ENCODE measurements around the gene MRPL43. TPM values are rescaled to one million over a fixed set of nuclear protein-coding genes. Genes with fewer than 3 reads are reported as not detected.

MRPL43 gene
- total and polyA plus RNA-seq, 4 experiments from 2014 or later: 65.8 to 114 (median 91.0) TPM

- H3K4me3 Mint-ChIP-seq: peak overlapping the region in 2 of 8 donors; percentile 6 to 22
- Histone ChIP-seq H3K36me3 (ENCODE audit: insufficient read depth, low read length) (no peaks in the 10 kb centered on the region), H3K4me1 (ENCODE audit: insufficient read depth, low read length) (peaks cover 19% of the 10 kb centered on the region), H3K9me3 (ENCODE audit: control insufficient read depth in 1 of 2, low read length in 2 of 2) (no peaks in the 10 kb centered on the region), H3K4me3 (ENCODE audit: low read length in 2 of 2) (no peak overlapping the region), H3K27me3 (ENCODE audit: insufficient read depth, low read length) (peaks cover 11% of the 10 kb centered on the region), H3K27ac (ENCODE audit: low read depth, low read length) (no peak overlapping the region)
- intact Hi-C loops (cut with micrococcal nuclease): loop anchor here (1.0 to 5.0 kb wide), 6 partner anchors 16 to 452 kb away; partner anchors contain the start of genes KAZALD1, SEMA4G and SLF2
- H3K9me3 Mint-ChIP-seq: no peaks in the 10 kb centered on the region
- H3K27ac Mint-ChIP-seq: no peak overlapping the region
- ChIA-PET POLR2A (ENCODE audit: partially characterized antibody) (interaction anchor here (1.2 to 2.9 kb wide), 4 partner anchors 15 to 46 kb away, joined by 3 to 19 read pairs (median 10); partner anchors contain the start of genes LZTS2, PDZD7 and SFXN3), CTCF (ENCODE audit: partially characterized antibody) (interaction anchor here (0.6 to 7.2 kb wide), 29 partner anchors 9 to 1207 kb away, joined by 3 to 171 read pairs (median 4); partner anchors contain the start of genes LZTS2, PDZD7, SEMA4G and SFXN3)
- no peaks in the 10 kb centered on the region for H3K36me3 Mint-ChIP-seq
- peaks cover 25 to 30% of the 10 kb centered on the region in 2 donors for H3K27me3 Mint-ChIP-seq
- H3K4me1 Mint-ChIP-seq: peaks cover 12 to 19% (median 13%) of the 10 kb centered on the region in 4 donors
- DNase-seq: peak; percentile 65 to 76 (median 70)
Measured at GRCh38 chr10:101014230-101014884, 27.1 kb upstream of the MRPL43 start.

DNA sequence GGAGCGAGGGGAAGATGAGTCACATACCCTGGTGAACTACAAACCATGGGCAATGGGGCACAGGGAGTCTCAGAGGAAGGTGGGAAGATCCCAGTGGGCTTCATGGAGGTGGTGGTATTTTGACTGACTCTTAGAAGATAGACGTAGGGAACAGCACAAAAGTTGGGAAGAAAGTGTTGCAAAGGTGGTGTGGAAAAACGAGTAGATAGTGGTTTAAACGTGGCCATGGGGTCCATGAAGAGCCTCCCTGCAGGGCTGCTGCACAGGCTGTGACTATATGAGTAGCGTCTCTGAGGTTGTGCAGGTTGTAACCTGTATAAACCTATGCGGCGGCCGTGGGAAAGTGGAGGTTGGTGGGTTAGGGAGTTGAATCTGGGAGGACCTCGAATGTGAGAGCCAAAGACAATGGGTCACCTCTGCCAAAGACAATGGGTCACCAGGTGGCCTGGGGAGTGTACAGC is 26.1 kb upstream of the MRPL43 start:
- DNase-seq: no peak
- Histone ChIP-seq H3K27ac (ENCODE audit: low read depth, low read length) (no peak overlapping the region), H3K9me3 (ENCODE audit: control insufficient read depth in 1 of 2, low read length in 2 of 2) (no peaks in the 10 kb centered on the region), H3K27me3 (ENCODE audit: insufficient read depth, low read length) (peaks cover 11% of the 10 kb centered on the region), H3K4me1 (ENCODE audit: insufficient read depth, low read length) (peaks cover 19% of the 10 kb centered on the region), H3K4me3 (ENCODE audit: low read length in 2 of 2) (no peak overlapping the region), H3K36me3 (ENCODE audit: insufficient read depth, low read length) (no peaks in the 10 kb centered on the region)
- no peaks in the 10 kb centered on the region for H3K9me3 Mint-ChIP-seq
- peaks cover 10 to 16% (median 13%) of the 10 kb centered on the region in 4 donors for H3K4me1 Mint-ChIP-seq
- ChIA-PET CTCF (ENCODE audit: partially characterized antibody) (interaction anchor here (0.7 to 7.2 kb wide), 15 partner anchors 11 to 452 kb away, joined by 3 to 171 read pairs (median 8); partner anchors contain the start of genes LZTS2, PDZD7, SEMA4G and SFXN3), POLR2A (ENCODE audit: partially characterized antibody) (interaction anchor here (0.6 to 2.9 kb wide), 3 partner anchors 14 to 17 kb away, joined by 4 to 19 read pairs (median 7); partner anchors contain the start of genes LZTS2, PDZD7 and SFXN3)
- no peak overlapping the region for H3K4me3 Mint-ChIP-seq
- no peaks in the 10 kb centered on the region for H3K36me3 Mint-ChIP-seq
- intact Hi-C loops (cut with micrococcal nuclease): loop anchor here (5.0 kb wide), 1 partner anchor 101 kb away; the partner anchor contains the start of gene SLF2
- peak overlapping the region in 2 of 7 donors; percentile 2 to 67 for H3K27ac Mint-ChIP-seq
- peaks cover 22 to 27% of the 10 kb centered on the region in 2 donors for H3K27me3 Mint-ChIP-seq

DNA sequence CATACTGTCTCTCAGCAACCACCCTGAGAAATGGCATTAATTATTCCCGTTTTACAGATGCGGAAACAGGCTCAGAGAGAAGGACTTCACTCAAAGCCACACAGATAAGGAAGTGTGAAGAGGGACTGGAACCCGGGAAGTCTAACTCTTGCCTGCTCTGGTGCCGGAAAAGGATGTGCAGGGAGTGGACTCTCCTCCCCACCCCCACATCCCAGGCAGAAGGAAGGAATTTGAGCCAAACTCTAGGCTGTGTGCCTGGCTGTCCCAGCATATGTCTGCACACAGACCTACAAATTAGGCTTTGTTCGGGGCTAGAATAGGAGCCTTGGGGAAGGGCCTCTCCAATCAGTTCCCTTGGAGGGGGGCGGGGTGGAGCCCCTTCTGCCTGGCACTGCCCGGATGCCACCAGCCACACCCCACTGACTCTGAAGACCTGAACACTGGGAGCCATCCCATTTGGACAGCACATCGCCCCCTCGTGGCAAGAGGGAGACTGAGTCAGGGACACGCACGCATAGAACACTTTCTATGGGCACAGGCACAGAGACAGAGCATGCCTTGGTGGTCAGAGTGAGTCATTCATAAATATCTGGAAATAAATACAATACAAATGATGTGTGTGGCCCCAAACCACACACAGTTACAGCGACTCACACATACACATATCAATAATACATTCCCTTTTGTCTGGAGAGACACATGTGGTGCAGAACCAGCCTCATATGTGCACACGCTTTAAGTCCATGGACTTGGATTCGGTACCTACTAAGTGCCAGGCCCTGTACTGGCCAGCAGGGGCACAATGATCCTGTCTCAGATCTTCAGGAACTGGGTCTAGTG is 25.4 kb upstream of the MRPL43 start:
- Mint-ChIP-seq H3K9me3 (no peaks in the 10 kb centered on the region), H3K4me1 (peaks cover 10 to 15% (median 13%) of the 10 kb centered on the region in 4 donors), H3K36me3 (no peaks in the 10 kb centered on the region), H3K27me3 (peaks cover 20 to 23% of the 10 kb centered on the region in 2 donors), H3K27ac (peak overlapping the region in 3 of 7 donors; percentile 2 to 67 (median 61)), H3K4me3 (no peak overlapping the region)
- H3K4me1 ChIP-seq (ENCODE audit: insufficient read depth, low read length): peaks cover 19% of the 10 kb centered on the region
- H3K36me3 ChIP-seq (ENCODE audit: insufficient read depth, low read length): no peaks in the 10 kb centered on the region
- no peak overlapping the region for H3K4me3 ChIP-seq (ENCODE audit: low read length in 2 of 2)
- intact Hi-C loops (cut with micrococcal nuclease): loop anchor here (5.0 kb wide), 1 partner anchor 100 kb away; the partner anchor contains the start of gene SLF2
- H3K27ac ChIP-seq (ENCODE audit: low read depth, low read length): no peak overlapping the region
- ChIA-PET CTCF (ENCODE audit: partially characterized antibody) (interaction anchor here (0.9 to 4.3 kb wide), 8 partner anchors 10 to 47 kb away, joined by 3 to 30 read pairs (median 6); partner anchors contain the start of genes PDZD7 and SFXN3), POLR2A (ENCODE audit: partially characterized antibody) (no interaction called here)
- H3K9me3 ChIP-seq (ENCODE audit: control insufficient read depth in 1 of 2, low read length in 2 of 2): no peaks in the 10 kb centered on the region
- peaks cover 11% of the 10 kb centered on the region for H3K27me3 ChIP-seq (ENCODE audit: insufficient read depth, low read length)
- DNase-seq: peak; percentile 51 to 72 (median 65)

GRCh38 chr10:101011517-101012423 is 24.5 kb upstream of the MRPL43 start:
- ChIA-PET POLR2A (ENCODE audit: partially characterized antibody) (no interaction called here), CTCF (ENCODE audit: partially characterized antibody) (interaction anchor here (0.9 to 4.3 kb wide), 10 partner anchors 7 to 46 kb away, joined by 3 to 30 read pairs (median 6); partner anchors contain the start of genes PDZD7 and SFXN3)
- Histone ChIP-seq H3K27ac (ENCODE audit: low read depth, low read length) (no peak overlapping the region), H3K9me3 (ENCODE audit: control insufficient read depth in 1 of 2, low read length in 2 of 2) (no peaks in the 10 kb centered on the region), H3K27me3 (ENCODE audit: insufficient read depth, low read length) (peaks cover 7% of the 10 kb centered on the region), H3K4me3 (ENCODE audit: low read length in 2 of 2) (no peak overlapping the region), H3K4me1 (ENCODE audit: insufficient read depth, low read length) (peaks cover 19% of the 10 kb centered on the region), H3K36me3 (ENCODE audit: insufficient read depth, low read length) (no peaks in the 10 kb centered on the region)
- DNase-seq: no peak
- no peaks in the 10 kb centered on the region for H3K9me3 Mint-ChIP-seq
- intact Hi-C loops (cut with micrococcal nuclease): loop anchor here (5.0 kb wide), 1 partner anchor 99 kb away; the partner anchor contains the start of gene SLF2
- no peak overlapping the region for H3K4me3 Mint-ChIP-seq
- no peak overlapping the region for H3K27ac Mint-ChIP-seq
- no peaks in the 10 kb centered on the region for H3K36me3 Mint-ChIP-seq
- peaks cover 10 to 15% (median 13%) of the 10 kb centered on the region in 4 donors for H3K4me1 Mint-ChIP-seq
- H3K27me3 Mint-ChIP-seq: peaks cover 12 to 19% of the 10 kb centered on the region in 2 donors

DNA sequence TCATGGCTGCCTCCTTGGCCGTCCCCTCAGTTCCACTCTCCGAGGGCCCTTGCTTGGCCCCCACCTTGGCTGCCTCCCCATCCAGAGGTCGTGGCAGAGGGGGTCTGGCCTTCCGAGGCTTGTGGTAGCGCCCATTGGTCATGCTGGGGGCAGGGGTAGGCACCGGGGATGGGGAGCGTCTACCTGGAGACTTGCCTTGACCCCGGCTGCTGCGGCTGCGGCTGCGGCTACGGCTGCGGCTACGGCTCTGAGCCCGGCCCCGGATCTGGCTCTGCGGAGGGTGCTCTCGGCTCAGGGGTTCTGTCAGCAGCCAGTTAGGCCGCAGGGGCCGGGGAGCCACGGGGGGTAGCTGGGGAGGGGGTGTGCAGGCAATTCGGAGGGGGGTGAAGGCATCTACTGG is 23.0 kb upstream of the MRPL43 start:
- Mint-ChIP-seq H3K4me3 (no peak overlapping the region), H3K27me3 (peaks cover 5 to 11% of the 10 kb centered on the region in 2 donors), H3K9me3 (no peaks in the 10 kb centered on the region), H3K27ac (no peak overlapping the region), H3K4me1 (peaks cover 10 to 15% (median 13%) of the 10 kb centered on the region in 4 donors), H3K36me3 (peaks cover 0 to 5% of the 10 kb centered on the region in 2 donors)
- H3K9me3 ChIP-seq (ENCODE audit: control insufficient read depth in 1 of 2, low read length in 2 of 2): no peaks in the 10 kb centered on the region
- POLR2A ChIA-PET (ENCODE audit: partially characterized antibody): no interaction called here
- H3K4me1 ChIP-seq (ENCODE audit: insufficient read depth, low read length): peaks cover 19% of the 10 kb centered on the region
- no peak overlapping the region for H3K4me3 ChIP-seq (ENCODE audit: low read length in 2 of 2)
- no peak for DNase-seq
- H3K27ac ChIP-seq (ENCODE audit: low read depth, low read length): no peak overlapping the region
- intact Hi-C loops (cut with micrococcal nuclease): loop anchor here (5.0 kb wide), 1 partner anchor 98 kb away; the partner anchor contains the start of gene SLF2
- H3K36me3 ChIP-seq (ENCODE audit: insufficient read depth, low read length): no peaks in the 10 kb centered on the region
- CTCF ChIA-PET (ENCODE audit: partially characterized antibody): interaction anchor here (0.6 to 4.3 kb wide), 5 partner anchors 9 to 35 kb away, joined by 3 to 30 read pairs (median 6); no protein-coding TSS in a partner anchor
- H3K27me3 ChIP-seq (ENCODE audit: insufficient read depth, low read length): no peaks in the 10 kb centered on the region

DNA sequence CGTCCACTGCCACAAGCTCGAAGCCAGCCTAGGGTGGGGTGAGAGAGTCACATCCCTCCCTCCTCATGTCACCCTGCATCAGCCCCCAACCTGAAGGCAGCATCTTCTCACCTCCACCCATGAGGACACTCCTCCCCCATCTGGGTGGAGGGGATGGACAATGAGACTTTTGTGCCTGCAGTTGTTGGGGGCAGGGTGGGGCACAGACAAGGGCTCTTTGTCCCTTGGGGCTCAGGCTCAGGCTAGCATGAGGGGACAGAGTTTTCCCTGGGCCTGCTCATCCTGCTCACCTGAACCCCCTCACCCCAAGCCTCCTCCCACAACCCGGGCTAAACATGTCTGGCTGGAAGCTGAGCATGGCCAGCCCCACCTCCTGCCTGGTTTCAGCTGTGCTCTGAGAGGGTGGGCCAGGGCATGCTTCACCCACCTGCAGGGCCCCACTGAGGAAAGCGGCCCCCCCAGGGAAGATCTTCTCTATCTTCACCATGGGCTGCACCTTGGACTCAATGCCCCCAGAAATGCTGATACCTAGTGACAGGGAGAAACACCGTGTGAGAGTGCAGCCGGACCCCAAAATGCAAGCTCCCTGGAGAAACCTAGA is 21.6 kb upstream of the MRPL43 start:
- DNase-seq: no peak
- H3K36me3 Mint-ChIP-seq: peaks cover 0 to 5% of the 10 kb centered on the region in 2 donors
- H3K27ac Mint-ChIP-seq: no peak overlapping the region

More for the DNA sequence above, 21.6 kb upstream of the MRPL43 start:
- H3K27me3 ChIP-seq (ENCODE audit: insufficient read depth, low read length): no peaks in the 10 kb centered on the region
- Mint-ChIP-seq H3K9me3 (no peaks in the 10 kb centered on the region), H3K4me3 (no peak overlapping the region), H3K4me1 (peaks cover 7 to 8% (median 8%) of the 10 kb centered on the region in 4 donors), H3K27me3 (peaks cover 3 to 6% of the 10 kb centered on the region in 2 donors)
- peaks cover 12% of the 10 kb centered on the region for H3K4me1 ChIP-seq (ENCODE audit: insufficient read depth, low read length)
- ChIA-PET CTCF (ENCODE audit: partially characterized antibody) (interaction anchor here (2.6 to 4.3 kb wide), 2 partner anchors 10 to 11 kb away, joined by 7 to 30 read pairs; no protein-coding TSS in a partner anchor), POLR2A (ENCODE audit: partially characterized antibody) (interaction anchor here (0.9 to 1.1 kb wide), 2 partner anchors 12 to 22 kb away, joined by 3 to 4 read pairs; partner anchors contain the start of genes PDZD7 and SFXN3)
- no peak overlapping the region for H3K4me3 ChIP-seq (ENCODE audit: low read length in 2 of 2)
- no peaks in the 10 kb centered on the region for H3K36me3 ChIP-seq (ENCODE audit: insufficient read depth, low read length)
- intact Hi-C loops (cut with micrococcal nuclease): no loop called here
- no peaks in the 10 kb centered on the region for H3K9me3 ChIP-seq (ENCODE audit: control insufficient read depth in 1 of 2, low read length in 2 of 2)
- no peak overlapping the region for H3K27ac ChIP-seq (ENCODE audit: low read depth, low read length)

Measured in CD4-positive, alpha-beta memory T cell (primary cell).